Chondrocyte (in vitro differentiated cells): ENCODE measurements around the gene ARL11. TPM values are rescaled to one million over a fixed set of nuclear protein-coding genes. Genes with fewer than 3 reads are reported as not detected.

Experiments
- DNase-seq: peaks from one replicate; pipeline ENCODE4 v3.0.0; 2021; ENCODE audit warnings: mixed read lengths, low spot score
- H3K27ac Mint-ChIP-seq: one replicate; pipeline ENCODE4 v1.8.0; 2021; ENCODE audit warnings: mild to moderate bottlenecking, moderate library complexity, mixed read lengths; ENCODE audit not compliant: unreplicated experiment
- H3K27me3 Mint-ChIP-seq: 2 replicates; pipeline ENCODE4 v1.8.0; 2021; ENCODE audit warnings: low read depth, mixed read lengths
- H3K36me3 Mint-ChIP-seq: 2 replicates; pipeline ENCODE4 v1.8.0; 2021; ENCODE audit warnings: low read depth, mixed read lengths
- H3K4me1 Mint-ChIP-seq: 2 replicates; pipeline ENCODE4 v1.8.0; 2021; ENCODE audit warnings: low read depth, mild to moderate bottlenecking, mixed read lengths
- H3K4me3 Mint-ChIP-seq: one replicate; pipeline ENCODE4 v1.8.0; 2021; ENCODE audit warnings: mild to moderate bottlenecking, moderate library complexity, mixed read lengths; ENCODE audit not compliant: unreplicated experiment
- H3K9me3 Mint-ChIP-seq: 2 replicates; pipeline ENCODE4 v1.8.0; 2021; ENCODE audit warnings: low read depth, mixed read lengths
- total RNA-seq: library from RNA; stranded (reverse); gene quantifications from 3 replicates; pipeline ENCODE4 v1.2.1, GENCODE V29; 2021
- TF ChIP-seq, protein P1 (sequence below): fragments of 200-600 bp; sonication (generic); IDR thresholded peaks from 2 replicates; pipeline ENCODE4 v1.5.0; 2021; ENCODE audit warnings: antibody characterized with exemption, mild to moderate bottlenecking, moderate library complexity

ARL11 gene
- total RNA-seq, 1 donor from 2014 or later: not detected

DNA sequence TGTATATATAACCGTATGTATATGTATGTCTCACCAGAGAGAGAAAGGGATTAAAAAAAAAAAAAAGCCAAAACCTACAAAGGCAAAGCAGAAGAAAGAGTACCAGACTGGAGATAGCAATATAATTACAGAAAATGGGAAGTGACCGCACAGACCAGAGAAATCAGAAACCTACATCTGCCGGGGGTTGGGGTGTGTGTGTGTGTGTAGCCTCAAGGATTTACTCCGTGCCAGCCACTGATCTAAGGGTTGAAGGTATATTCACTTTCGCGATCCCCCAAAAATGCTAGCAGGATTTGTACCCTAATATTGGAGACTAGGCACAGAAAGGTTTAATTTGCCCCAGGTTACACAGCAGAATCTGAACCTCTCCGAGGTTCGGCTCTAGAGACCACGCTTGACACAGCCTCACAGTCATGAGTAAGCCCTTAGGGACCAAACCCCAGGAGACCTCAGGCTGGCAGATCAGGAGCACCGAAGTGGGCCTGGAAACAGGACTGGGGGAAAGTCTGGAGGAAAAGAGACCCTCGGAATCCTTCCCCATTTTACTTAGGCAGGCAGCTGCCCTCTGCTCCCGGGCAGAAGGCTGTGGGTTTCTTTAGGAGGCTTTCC lies 14.8 kb downstream of the ARL11 start:
- no peak overlapping the region for H3K27ac Mint-ChIP-seq
- H3K36me3 Mint-ChIP-seq: no peaks in the 10 kb centered on the region
- DNase-seq: no peak
- H3K4me1 Mint-ChIP-seq: no peaks in the 10 kb centered on the region
- H3K27me3 Mint-ChIP-seq: no peaks in the 10 kb centered on the region
- TF ChIP-seq, protein P1, sequence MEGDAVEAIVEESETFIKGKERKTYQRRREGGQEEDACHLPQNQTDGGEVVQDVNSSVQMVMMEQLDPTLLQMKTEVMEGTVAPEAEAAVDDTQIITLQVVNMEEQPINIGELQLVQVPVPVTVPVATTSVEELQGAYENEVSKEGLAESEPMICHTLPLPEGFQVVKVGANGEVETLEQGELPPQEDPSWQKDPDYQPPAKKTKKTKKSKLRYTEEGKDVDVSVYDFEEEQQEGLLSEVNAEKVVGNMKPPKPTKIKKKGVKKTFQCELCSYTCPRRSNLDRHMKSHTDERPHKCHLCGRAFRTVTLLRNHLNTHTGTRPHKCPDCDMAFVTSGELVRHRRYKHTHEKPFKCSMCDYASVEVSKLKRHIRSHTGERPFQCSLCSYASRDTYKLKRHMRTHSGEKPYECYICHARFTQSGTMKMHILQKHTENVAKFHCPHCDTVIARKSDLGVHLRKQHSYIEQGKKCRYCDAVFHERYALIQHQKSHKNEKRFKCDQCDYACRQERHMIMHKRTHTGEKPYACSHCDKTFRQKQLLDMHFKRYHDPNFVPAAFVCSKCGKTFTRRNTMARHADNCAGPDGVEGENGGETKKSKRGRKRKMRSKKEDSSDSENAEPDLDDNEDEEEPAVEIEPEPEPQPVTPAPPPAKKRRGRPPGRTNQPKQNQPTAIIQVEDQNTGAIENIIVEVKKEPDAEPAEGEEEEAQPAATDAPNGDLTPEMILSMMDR: no peak
- no peak overlapping the region for H3K4me3 Mint-ChIP-seq
- H3K9me3 Mint-ChIP-seq: no peaks in the 10 kb centered on the region

GRCh38 chr13:49645451-49645850 lies 17.1 kb downstream of the ARL11 start:
- H3K36me3 Mint-ChIP-seq: no peaks in the 10 kb centered on the region
- no peak overlapping the region for H3K27ac Mint-ChIP-seq
- H3K4me1 Mint-ChIP-seq: no peaks in the 10 kb centered on the region
- H3K4me3 Mint-ChIP-seq: no peak overlapping the region
- TF ChIP-seq, protein P1: no peak
- no peaks in the 10 kb centered on the region for H3K9me3 Mint-ChIP-seq
- DNase-seq: no peak
- H3K27me3 Mint-ChIP-seq: no peaks in the 10 kb centered on the region

- Mint-ChIP-seq H3K36me3 (no peaks in the 10 kb centered on the region), H3K27ac (no peak overlapping the region), H3K9me3 (no peaks in the 10 kb centered on the region), H3K4me1 (no peaks in the 10 kb centered on the region), H3K27me3 (no peaks in the 10 kb centered on the region), H3K4me3 (no peak overlapping the region)
- TF ChIP-seq, protein P1: no peak
- no peak for DNase-seq
These were observed 18.4 kb downstream of the ARL11 start for GRCh38 chr13:49646688-49647087.

- no peaks in the 10 kb centered on the region for H3K4me1 Mint-ChIP-seq
- TF ChIP-seq, protein P1: peak; percentile 74
- no peaks in the 10 kb centered on the region for H3K9me3 Mint-ChIP-seq
- no peaks in the 10 kb centered on the region for H3K36me3 Mint-ChIP-seq
- H3K27ac Mint-ChIP-seq: no peak overlapping the region
- no peaks in the 10 kb centered on the region for H3K27me3 Mint-ChIP-seq
- H3K4me3 Mint-ChIP-seq: no peak overlapping the region
- no peak for DNase-seq
These were observed 21.1 kb downstream of the ARL11 start for GRCh38 chr13:49649244-49649962.

DNA sequence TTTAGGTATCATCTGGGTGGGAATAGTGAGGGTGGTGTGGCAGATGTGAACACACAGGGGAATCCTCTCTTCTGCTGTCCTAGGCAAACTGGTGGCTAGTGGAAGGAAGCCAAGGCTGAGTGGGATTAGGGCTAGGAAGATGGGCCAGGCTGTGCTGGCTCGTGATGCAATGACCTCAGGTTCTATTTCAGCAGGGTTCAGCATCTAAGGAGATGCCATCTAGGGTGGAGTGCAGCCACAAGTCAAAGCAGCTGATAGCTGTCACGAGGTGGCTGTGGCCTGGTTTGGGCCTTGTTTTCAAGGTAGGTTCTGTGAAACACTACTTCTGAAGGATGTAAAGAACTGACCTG lies 21.6 kb downstream of the ARL11 start:
- TF ChIP-seq, protein P1: no peak
- Mint-ChIP-seq H3K4me3 (no peak overlapping the region), H3K27me3 (no peaks in the 10 kb centered on the region), H3K36me3 (no peaks in the 10 kb centered on the region), H3K27ac (no peak overlapping the region), H3K9me3 (no peaks in the 10 kb centered on the region), H3K4me1 (no peaks in the 10 kb centered on the region)
- DNase-seq: no peak
